Activated CD4-positive, CD25-positive, alpha-beta regulatory T cell treated with anti-CD3 and anti-CD28 coated beads, Interleukin-2, amount 50 U/mL, for 72 hours (primary cell): Measurements from ENCODE around the gene KLHL26.

ENCODE experiments used
- DNase-seq: peaks from one replicate; pipeline ENCODE4 v3.0.0; 2021

KLHL26 gene

GRCh38 chr19:18649371-18650020, 12.7 kb downstream of the KLHL26 start:
- DNase-seq = no peak

- DNase-seq = no peak
These were observed 13.2 kb downstream of the KLHL26 start for GRCh38 chr19:18650021-18650390.

GRCh38 chr19:18650468-18651041, 13.7 kb downstream of the KLHL26 start:
- DNase-seq = no peak

DNA sequence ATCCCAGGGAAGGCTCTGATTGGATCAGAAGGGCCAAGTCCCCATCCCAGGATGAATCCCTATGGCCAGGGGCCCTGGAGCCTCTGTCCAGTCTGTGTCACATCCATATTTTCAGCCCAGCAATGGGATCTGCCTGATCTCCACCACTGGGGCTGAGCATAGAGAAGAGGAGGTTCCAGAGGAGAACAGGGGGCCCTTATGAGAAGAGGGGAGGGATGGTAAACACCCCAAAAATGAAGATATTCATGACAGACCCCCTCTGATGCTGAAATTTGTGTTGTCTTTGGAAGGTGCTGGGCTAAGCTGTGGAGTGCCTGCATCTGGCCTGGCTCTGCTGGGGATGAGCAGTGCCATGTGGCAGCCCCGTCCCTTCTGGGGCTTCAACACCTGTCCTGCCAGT, 14.5 kb downstream of the KLHL26 start:
- no peak for DNase-seq

GRCh38 chr19:18651733-18652132, 14.9 kb downstream of the KLHL26 start:
- no peak for DNase-seq

DNA sequence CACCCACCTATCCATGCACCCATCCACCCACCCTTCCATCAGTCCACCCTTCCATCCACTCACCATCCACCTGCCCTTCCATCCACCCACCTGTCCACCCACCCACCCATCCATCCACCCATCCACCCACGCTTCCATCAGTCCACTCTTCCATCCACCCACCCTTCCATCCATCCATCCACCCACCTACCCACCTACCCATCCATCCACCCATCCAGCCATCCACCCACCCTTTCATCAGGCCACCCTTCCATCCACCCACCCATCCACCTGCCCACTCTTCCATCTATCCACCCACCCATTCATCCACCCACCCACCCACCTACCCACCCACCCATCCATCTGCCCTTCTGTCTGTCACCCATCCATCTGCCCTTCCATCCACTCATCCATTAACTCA, 17.0 kb downstream of the KLHL26 start:
- DNase-seq = no peak

GRCh38 chr19:18654469-18654868, 17.6 kb downstream of the KLHL26 start:
- DNase-seq = no peak

DNA sequence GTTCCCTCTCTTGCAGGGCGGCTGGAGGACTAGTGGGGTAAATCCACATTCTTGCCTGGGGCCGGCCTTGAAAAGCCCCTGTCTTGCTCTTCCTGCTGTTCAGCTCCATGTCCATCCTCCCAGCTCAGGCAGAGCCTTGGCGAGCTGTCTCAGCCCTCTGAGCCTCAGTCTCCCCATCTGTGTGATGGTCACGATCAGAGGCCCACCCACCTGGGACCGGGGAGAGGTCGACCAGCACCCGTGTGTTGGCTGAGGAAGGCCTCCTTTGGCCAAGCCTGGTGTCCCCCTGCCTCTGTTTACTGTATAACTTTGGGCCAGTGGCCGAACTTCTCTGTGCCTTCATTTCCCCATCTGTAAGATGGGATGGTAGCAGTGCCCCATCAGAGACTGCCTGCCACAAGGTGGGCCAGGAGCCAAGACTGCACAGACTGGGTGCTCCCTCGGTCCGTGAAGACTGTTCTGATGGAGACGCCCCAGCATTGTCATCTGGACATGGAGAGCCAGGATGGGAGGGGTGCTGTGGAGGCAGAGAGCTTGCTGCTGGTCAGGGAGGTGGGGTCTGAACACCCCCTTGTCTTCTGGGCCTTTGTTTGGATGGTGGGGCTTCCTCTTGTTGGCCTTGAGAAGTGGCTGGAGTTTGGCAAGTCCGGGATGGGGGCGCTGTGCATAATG, 18.5 kb downstream of the KLHL26 start:
- no peak for DNase-seq

DNA sequence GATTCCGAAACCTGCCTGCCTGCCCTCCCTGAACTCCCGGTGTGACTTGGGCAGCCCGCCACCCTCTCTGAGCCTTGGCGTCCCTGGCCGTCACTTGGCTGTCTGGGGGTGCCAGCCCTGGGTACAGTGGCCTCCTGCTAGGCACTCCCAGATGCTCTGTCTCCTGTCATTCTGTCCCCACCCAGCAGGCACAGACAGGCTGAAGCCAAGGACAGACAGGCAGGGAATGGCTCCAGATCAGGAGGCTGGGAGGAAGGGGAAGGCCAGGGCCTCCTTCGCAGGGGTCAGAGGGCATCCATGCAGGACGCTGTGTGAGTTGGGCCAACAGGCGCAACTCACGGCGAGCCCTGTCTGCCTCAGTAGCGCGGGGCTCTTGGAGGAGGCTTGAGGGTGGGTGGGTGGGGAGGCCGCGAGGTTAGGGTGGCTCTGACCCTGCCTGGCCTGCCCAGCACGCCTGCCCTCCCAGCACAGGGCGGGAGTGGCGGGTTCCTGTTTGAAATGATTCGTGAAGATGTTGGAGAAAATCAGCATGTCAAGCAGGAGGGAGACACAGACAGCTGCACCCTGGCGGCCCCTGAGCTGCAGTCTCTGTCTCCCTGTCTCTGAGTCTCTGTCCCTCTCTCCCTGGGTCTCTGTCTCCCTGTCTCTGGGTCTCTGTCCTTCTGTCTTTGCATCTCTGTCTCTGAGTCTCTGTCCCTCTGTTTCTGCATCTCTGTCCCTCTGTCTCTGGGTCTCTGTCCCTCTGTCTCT, 19.7 kb downstream of the KLHL26 start:
- DNase-seq = no peak

GRCh38 chr19:18657590-18658365, 20.9 kb downstream of the KLHL26 start:
- no peak for DNase-seq

GRCh38 chr19:18658366-18658855, 21.6 kb downstream of the KLHL26 start:
- no peak for DNase-seq

GRCh38 chr19:18659281-18660050, 22.6 kb downstream of the KLHL26 start:
- no peak for DNase-seq

DNA sequence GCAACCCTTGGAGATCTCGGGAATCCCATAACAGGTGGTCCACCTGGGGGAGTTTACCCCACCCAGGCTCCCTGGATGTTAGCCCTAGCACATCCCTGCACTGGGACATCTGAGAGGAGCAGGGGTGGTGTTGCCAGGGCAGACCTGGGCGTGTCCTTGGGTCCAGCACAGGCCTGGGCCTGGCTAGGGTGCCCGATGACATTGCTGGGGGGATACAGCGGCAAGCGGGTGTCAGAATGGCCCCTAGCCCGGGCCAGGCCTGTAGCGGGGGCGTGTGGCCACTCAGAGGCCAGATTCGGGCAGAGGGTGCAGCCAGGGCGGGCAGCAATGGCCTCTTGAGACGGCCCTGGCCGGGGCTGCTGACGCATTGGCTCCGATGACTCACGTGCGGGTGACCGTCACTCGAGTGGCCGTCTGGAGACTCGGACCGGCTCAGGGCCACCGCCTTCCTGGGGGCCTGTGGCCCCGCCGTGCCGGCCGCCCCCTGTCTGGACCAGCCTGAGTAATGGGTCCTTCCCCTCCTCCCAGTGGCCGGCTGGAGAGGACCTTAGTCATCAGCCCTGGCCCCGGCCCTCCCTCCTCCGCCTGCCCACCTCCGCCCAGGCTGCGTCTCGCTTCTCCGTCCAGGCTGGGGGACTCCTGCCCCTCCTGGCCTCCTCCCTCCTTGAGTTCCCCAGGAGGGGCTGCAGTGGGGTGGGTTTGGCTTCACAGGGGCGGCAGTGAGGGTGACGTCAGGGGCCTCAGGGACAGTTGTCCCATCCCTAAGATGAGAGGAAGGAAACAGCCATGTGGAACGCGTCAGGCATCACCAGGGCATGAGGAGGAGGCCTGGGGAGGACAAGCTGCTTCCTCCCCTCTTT, 23.5 kb downstream of the KLHL26 start:
- no peak for DNase-seq

DNA sequence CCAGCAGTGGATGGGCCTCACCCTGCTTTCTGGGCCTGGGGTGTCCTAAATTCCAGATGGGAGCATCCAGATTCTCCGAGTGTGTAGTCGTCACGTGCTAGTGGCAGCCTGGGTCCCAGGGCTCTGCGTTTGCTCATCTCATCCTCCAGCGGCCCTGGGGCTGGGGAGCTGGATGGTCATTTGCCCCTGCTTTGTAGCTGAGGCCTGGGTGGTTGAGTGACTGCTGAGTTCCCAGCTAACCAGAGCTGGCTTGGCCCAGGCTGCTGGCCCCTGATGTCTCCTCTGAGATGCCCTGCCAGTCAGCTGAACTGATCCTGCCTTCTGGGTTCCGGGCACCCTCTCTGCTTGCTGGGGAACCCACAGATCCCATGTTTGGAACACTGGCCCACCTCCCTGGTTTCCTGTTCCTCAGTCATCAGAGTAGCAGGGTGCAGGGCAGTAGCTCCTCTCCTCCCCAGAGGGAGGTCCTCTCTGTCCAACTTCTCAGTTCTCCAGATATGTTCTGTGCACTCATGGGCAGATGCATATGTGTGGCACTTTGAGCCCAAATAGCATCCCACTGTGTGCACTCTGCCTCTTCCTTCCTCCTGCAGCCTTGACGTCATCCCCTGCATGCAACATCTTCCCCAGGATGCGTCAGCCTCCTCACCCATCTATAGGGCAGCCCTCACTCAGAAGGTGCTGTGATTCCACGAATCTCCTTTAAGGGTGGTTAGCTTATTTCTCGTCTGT, 24.3 kb downstream of the KLHL26 start:
- no peak for DNase-seq

GRCh38 chr19:18662972-18663732, 26.3 kb downstream of the KLHL26 start:
- DNase-seq = no peak

GRCh38 chr19:18663940-18664530, 27.2 kb downstream of the KLHL26 start:
- no peak for DNase-seq

DNA sequence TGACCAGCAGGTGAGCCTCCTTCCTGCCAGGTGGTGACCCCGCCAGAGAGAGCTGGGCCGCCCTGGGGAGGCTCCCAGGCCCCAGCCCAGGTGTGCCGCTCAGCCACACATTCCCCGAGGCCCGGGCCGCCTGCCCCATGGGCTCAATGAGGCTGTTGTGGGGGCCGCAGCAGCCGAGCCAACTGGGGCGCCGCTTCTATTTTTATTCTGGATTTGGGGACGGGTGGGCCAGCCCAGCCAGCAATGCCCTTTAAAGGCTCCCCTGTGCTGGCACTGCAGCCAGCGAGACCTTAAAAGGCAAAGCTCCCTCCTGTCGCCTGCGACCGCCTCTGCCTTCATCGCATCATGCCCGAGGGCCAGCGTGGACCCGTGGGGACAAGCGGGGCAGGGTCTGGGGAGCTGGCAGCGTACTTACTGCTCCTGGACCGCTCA, 29.0 kb downstream of the KLHL26 start:
- no peak for DNase-seq

GRCh38 chr19:18666317-18666716, 29.5 kb downstream of the KLHL26 start:
- DNase-seq = no peak

GRCh38 chr19:18666784-18667183, 30.0 kb downstream of the KLHL26 start:
- no peak for DNase-seq
